ENCODE results near the gene ACOX3. TPM values are rescaled to one million over a fixed set of nuclear protein-coding genes. Genes with fewer than 3 reads are reported as not detected.
"Not testable (repeated sequence)": the region's sequence is repeated elsewhere in the genome, so short reads cannot be mapped to it uniquely, and the experiment has no call there.

ACOX3 gene
- total RNA-seq, 1 donor from 2014 or later, result 51.6 TPM

- H3K4me1 Mint-ChIP-seq (ENCODE audit: low read depth), result peaks cover 6% of the 10 kb centered on the region
- no peak for TF ChIP-seq CTCF (IDR thresholded peaks at IDR 0.05)
- peaks cover 2% of the 10 kb centered on the region for H3K27me3 Mint-ChIP-seq (ENCODE audit: low read depth)
- peak; percentile 41 for DNase-seq (ENCODE audit: low spot score)
- no peak overlapping the region for H3K27ac Mint-ChIP-seq (ENCODE audit: unreplicated experiment)
- H3K4me3 Mint-ChIP-seq (ENCODE audit: unreplicated experiment), result no peak overlapping the region
- H3K9me3 Mint-ChIP-seq (ENCODE audit: low read depth), result peaks cover 2% of the 10 kb centered on the region
- H3K36me3 Mint-ChIP-seq (ENCODE audit: low read depth), result no peaks in the 10 kb centered on the region
Observed at GRCh38 chr4:8341691-8342090, 98.8 kb downstream of the ACOX3 start.

- H3K36me3 Mint-ChIP-seq (ENCODE audit: low read depth); H3K4me1 Mint-ChIP-seq (ENCODE audit: low read depth); DNase-seq (ENCODE audit: low spot score); H3K27me3 Mint-ChIP-seq (ENCODE audit: low read depth); H3K9me3 Mint-ChIP-seq (ENCODE audit: low read depth); H3K4me3 Mint-ChIP-seq (ENCODE audit: unreplicated experiment); H3K27ac Mint-ChIP-seq (ENCODE audit: unreplicated experiment): not testable (repeated sequence)
Observed at GRCh38 chr4:8341281-8341680, 99.2 kb downstream of the ACOX3 start.

GRCh38 chr4:8340781-8341241 is 99.7 kb downstream of the ACOX3 start:
- no peak overlapping the region for H3K4me3 Mint-ChIP-seq (ENCODE audit: unreplicated experiment)
- H3K27ac Mint-ChIP-seq (ENCODE audit: unreplicated experiment), result no peak overlapping the region
- peaks cover 2% of the 10 kb centered on the region for H3K27me3 Mint-ChIP-seq (ENCODE audit: low read depth)
- DNase-seq (ENCODE audit: low spot score), result no peak
- peaks cover 5% of the 10 kb centered on the region for H3K4me1 Mint-ChIP-seq (ENCODE audit: low read depth)
- H3K36me3 Mint-ChIP-seq (ENCODE audit: low read depth), result peaks cover 2% of the 10 kb centered on the region
- TF ChIP-seq CTCF (IDR thresholded peaks at IDR 0.05), result no peak
- peaks cover 9% of the 10 kb centered on the region for H3K9me3 Mint-ChIP-seq (ENCODE audit: low read depth)

- Mint-ChIP-seq H3K27me3 (ENCODE audit: low read depth) (peaks cover 2% of the 10 kb centered on the region), H3K4me3 (ENCODE audit: unreplicated experiment) (no peak overlapping the region), H3K36me3 (ENCODE audit: low read depth) (peaks cover 5% of the 10 kb centered on the region), H3K9me3 (ENCODE audit: low read depth) (peaks cover 12% of the 10 kb centered on the region), H3K4me1 (ENCODE audit: low read depth) (no peaks in the 10 kb centered on the region), H3K27ac (ENCODE audit: unreplicated experiment) (no peak overlapping the region)
- DNase-seq (ENCODE audit: low spot score), result no peak
- TF ChIP-seq CTCF (IDR thresholded peaks at IDR 0.05), result no peak
Observed at GRCh38 chr4:8338351-8338961, 102.1 kb downstream of the ACOX3 start.

- H3K27ac Mint-ChIP-seq (ENCODE audit: unreplicated experiment), result no peak overlapping the region
- H3K4me3 Mint-ChIP-seq (ENCODE audit: unreplicated experiment), result no peak overlapping the region
- peaks cover 5% of the 10 kb centered on the region for H3K36me3 Mint-ChIP-seq (ENCODE audit: low read depth)
- TF ChIP-seq CTCF (IDR thresholded peaks at IDR 0.05), result no peak
- H3K9me3 Mint-ChIP-seq (ENCODE audit: low read depth), result peaks cover 12% of the 10 kb centered on the region
- no peak for DNase-seq (ENCODE audit: low spot score)
- H3K27me3 Mint-ChIP-seq (ENCODE audit: low read depth), result no peaks in the 10 kb centered on the region
- H3K4me1 Mint-ChIP-seq (ENCODE audit: low read depth), result no peaks in the 10 kb centered on the region
Observed at GRCh38 chr4:8336412-8337075, 104.0 kb downstream of the ACOX3 start.

GRCh38 chr4:8335848-8336247 is 104.7 kb downstream of the ACOX3 start:
- H3K4me3 Mint-ChIP-seq (ENCODE audit: unreplicated experiment), result no peak overlapping the region
- peaks cover 3% of the 10 kb centered on the region for H3K4me1 Mint-ChIP-seq (ENCODE audit: low read depth)
- no peak overlapping the region for H3K27ac Mint-ChIP-seq (ENCODE audit: unreplicated experiment)
- H3K27me3 Mint-ChIP-seq (ENCODE audit: low read depth), result no peaks in the 10 kb centered on the region
- DNase-seq (ENCODE audit: low spot score), result no peak
- H3K36me3 Mint-ChIP-seq (ENCODE audit: low read depth), result peaks cover 5% of the 10 kb centered on the region
- no peak for TF ChIP-seq CTCF (IDR thresholded peaks at IDR 0.05)
- H3K9me3 Mint-ChIP-seq (ENCODE audit: low read depth), result peaks cover 12% of the 10 kb centered on the region

Measured in chondrocyte (in vitro differentiated cells).